Epithelial cell of prostate (primary cell): ENCODE measurements around the gene EHF.

Experiments used
- DNase-seq: peaks from one replicate; pipeline ENCODE4 v3.0.0-alpha.2; 2011; ENCODE audit warnings: low read depth, low spot score
- H3K27ac ChIP-seq: fragments of 450-650 bp; 2 replicates; pipeline ENCODE4 v1.5.1; 2017; ENCODE audit warnings: mild to moderate bottlenecking

The EHF gene

GRCh38 chr11:34641456-34641855 lies 20.6 kb downstream of the EHF start:
- peak overlapping the region; percentile 99 for H3K27ac ChIP-seq
- no peak for DNase-seq

DNA sequence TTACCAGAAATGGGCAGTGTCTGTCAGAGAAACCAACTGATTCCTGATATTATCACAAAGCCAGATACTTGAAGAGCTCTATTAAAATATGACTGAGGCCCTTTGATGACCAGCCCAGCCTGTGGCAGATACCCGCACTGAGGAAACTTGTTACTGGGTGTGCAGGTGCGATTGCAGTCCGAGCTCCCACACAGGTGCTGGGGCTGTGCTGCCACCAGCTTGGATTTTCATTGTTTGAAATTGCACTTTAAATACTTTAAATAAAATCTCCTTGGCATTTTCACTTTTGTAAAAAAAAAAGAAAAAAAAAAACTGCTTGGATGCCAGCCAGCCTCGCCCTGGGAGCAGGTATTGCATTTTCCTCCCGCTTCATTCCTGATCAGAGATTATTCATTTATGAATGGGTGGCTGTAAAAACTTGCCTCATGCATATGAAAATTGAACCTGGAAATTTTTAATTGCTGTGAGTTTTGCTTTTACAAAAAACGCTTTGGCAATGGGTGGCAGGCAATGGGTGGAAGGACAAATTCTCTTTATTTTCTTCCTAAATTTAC lies 21.2 kb downstream of the EHF start:
- peak overlapping the region; percentile 99 for H3K27ac ChIP-seq
- no peak for DNase-seq

DNA sequence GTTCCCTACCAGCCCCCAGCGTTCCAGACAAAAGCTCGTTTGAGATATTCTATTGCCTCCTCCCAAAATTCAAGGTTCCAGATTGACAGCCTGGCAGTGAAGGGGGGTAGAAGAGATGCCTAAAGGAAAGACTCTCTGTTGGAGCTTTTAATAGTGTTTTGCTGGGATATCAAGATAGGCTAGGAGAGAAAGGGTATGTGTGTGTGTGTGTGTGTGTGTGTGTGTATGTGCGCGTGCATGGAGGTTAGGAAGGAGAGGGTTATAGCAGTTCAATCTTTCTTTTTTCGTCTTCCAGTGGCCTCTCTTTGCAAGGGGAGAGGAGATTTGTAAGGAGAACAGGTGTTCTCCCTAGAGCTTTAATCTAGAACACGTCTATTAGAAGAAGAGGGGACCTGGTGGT lies 22.0 kb downstream of the EHF start:
- peak overlapping the region; percentile 99 for H3K27ac ChIP-seq
- no peak for DNase-seq

DNA sequence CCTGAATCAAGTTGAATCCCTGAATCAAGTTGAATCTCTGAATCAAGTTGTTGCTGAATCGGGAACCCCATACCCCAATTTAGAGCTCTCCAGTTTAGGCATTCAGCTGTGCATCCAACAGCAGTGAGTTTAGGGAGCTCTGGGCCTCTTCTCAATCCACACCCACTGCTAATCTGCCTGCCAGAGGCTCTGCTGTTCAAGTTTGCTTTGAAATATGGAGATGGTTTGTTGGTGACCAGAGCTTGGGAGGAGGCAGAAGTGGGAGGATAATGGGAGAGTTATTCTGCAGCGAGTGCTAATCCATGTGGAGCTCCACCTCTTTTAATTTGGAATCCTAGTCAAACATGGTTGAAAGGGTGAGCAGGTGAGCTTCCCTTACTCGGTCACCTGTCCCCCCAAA lies 22.4 kb downstream of the EHF start:
- DNase-seq: no peak
- peak overlapping the region; percentile 99 for H3K27ac ChIP-seq

GRCh38 chr11:34643846-34644245 lies 23.0 kb downstream of the EHF start:
- no peak for DNase-seq
- H3K27ac ChIP-seq: peak overlapping the region; percentile 99

DNA sequence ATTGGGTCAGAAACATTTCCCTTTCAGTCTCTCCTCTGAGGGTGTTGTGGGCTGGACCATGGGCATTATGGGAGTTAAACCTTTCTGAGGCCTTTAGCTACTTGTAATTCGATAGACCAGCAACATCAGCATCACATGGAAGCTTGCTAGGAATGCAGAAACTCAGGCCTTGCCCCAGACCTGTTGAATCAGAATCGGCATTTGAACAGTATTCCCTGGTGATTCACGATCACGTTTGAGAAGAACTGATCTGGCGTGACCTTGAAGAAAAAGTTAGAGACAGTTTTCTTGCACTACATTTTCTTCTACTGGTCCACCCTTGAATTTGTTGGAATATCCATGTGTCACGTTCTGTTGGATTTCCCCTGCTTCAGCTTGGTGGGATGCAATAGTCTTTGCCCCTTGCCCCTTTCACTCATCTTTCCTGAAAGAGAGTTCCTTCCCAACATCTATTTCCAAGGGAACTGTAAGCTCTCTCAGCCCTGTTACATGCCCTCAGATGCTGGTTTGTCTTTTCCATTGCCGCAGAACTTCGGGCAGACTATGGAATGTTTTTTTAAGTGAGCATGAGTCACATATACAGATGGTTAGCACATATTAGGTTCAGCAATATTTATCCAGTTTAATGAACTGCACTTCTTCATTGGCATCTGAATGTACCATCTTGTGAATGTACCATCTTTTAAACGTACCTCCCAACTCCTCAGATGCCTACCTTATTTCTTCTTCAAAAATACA lies 23.9 kb downstream of the EHF start:
- no peak for DNase-seq
- H3K27ac ChIP-seq: peak overlapping the region; percentile 99

GRCh38 chr11:34646431-34646830 lies 25.5 kb downstream of the EHF start:
- no peak for DNase-seq
- peak overlapping the region; percentile 99 for H3K27ac ChIP-seq

DNA sequence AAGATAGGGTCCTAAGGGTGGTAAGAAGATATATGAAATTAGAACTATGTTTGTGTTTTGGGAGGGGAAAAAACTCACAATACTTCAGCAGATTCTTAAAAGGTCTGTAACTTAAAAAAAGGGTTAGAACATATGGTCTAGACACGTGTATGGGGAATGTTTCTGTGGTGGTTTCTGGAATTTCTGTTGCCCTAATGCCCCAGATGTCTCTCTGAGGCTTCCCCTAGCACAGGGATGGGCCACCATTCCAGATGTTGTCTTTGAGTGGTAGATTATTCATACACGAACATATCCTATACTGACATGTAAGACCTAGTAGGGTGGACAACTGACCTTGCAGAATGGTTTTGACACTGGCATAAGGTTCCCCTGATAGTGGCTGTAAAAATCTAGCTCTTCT lies 26.2 kb downstream of the EHF start:
- DNase-seq: no peak
- peak overlapping the region; percentile 99 for H3K27ac ChIP-seq

GRCh38 chr11:34647532-34647931 lies 26.6 kb downstream of the EHF start:
- DNase-seq: no peak
- H3K27ac ChIP-seq: peak overlapping the region; percentile 99

- DNase-seq: no peak
- peak overlapping the region; percentile 99 for H3K27ac ChIP-seq
Observed at GRCh38 chr11:34648036-34648435, 27.1 kb downstream of the EHF start.

DNA sequence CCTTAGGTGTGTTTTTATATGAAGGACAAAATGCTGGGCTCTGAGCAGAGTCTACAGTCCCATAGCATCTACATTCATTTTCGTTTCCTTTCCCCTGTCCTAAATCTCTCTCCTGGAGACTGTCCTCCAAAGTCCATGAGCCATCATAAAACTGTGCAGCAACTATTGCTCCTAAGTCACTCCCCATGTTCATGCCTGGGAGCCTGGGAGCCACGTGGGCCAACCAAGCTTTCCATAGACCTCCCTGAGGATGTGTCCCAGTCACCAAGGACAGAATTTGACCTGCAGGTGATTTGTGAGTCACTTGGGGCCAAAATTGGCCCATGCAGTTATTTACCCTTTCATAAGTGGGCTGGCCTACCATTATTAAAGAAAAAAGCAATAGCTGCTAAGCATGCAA lies 28.7 kb downstream of the EHF start:
- H3K27ac ChIP-seq: peak overlapping the region; percentile 99

DNA sequence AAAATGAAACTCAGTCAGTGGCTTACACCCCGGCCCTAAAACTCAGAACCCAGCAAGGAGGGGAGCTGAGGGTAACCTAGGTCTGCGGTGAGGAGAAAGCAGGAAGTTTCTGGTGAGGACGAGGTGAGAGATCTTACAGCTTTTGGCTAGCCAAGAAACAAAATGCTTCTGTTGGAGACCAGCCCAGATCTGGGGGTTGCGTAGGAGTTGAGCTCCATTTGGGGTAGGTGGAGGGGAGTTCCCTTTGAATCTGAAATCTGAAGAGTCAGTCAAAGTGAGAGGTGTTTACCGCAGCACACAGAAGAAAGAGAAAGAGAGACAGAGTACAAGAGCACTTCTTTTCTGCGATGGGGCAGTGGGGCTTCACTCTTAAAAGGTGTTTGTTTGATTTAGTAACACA lies 29.6 kb downstream of the EHF start:
- peak overlapping the region; percentile 99 for H3K27ac ChIP-seq
- DNase-seq: no peak

More for the DNA sequence above, 28.7 kb downstream of the EHF start:
- DNase-seq: no peak

- peak overlapping the region; percentile 99 for H3K27ac ChIP-seq
- no peak for DNase-seq
Observed at GRCh38 chr11:34651551-34651950, 30.7 kb downstream of the EHF start.

GRCh38 chr11:34652191-34652973 lies 31.5 kb downstream of the EHF start:
- DNase-seq: no peak
- H3K27ac ChIP-seq: peak overlapping the region; percentile 99

DNA sequence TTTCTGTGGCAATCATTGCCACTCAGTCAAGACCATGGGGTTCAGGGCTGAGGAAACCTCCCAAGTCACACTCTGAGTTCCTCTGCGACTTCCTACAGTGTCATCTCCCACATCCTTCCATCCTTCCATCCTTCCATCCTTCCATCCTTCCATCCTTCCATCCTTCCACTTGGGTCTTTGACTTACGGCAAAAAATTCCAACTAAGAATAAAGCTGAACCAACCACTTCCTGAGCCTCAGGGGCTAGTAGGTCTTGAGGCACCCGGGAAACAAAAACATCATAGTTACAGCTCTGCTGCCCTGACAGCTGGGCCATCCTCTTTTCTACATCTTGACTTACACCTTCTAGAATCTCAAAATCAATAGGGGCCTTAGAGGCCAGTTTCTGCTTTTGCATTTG lies 32.1 kb downstream of the EHF start:
- peak overlapping the region; percentile 99 for H3K27ac ChIP-seq
- no peak for DNase-seq

DNA sequence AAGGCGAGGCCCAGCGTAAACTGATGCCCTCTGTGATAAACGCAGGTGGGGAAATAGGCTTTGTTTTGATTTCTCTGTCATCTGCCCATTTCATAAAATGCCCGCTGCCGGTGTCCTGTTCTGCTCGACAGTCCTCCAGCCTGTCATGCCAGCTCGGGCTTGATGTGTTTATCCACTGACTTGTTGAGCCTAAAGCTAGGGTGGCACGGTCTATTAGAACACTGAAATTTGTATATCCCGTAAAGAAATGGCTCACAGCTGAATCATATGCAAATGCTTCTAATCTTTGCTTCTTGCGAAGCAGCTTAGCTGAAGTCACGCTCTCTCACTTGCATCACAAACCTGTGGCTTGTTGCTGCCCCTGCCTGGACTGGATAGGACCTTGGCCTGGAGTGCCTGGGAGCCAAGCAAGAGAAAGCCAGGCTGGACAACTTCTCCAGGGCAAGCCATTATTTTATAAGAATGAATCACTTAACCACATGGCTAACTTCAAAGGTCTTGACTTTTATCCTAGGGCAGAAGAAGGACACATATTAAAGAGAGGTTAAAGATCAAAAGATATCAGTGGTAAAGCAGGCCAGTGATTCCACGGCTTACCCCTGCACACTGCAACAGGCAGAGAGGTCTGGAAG lies 33.1 kb downstream of the EHF start:
- H3K27ac ChIP-seq: peak overlapping the region; percentile 99
- peak; percentile 92 for DNase-seq

DNA sequence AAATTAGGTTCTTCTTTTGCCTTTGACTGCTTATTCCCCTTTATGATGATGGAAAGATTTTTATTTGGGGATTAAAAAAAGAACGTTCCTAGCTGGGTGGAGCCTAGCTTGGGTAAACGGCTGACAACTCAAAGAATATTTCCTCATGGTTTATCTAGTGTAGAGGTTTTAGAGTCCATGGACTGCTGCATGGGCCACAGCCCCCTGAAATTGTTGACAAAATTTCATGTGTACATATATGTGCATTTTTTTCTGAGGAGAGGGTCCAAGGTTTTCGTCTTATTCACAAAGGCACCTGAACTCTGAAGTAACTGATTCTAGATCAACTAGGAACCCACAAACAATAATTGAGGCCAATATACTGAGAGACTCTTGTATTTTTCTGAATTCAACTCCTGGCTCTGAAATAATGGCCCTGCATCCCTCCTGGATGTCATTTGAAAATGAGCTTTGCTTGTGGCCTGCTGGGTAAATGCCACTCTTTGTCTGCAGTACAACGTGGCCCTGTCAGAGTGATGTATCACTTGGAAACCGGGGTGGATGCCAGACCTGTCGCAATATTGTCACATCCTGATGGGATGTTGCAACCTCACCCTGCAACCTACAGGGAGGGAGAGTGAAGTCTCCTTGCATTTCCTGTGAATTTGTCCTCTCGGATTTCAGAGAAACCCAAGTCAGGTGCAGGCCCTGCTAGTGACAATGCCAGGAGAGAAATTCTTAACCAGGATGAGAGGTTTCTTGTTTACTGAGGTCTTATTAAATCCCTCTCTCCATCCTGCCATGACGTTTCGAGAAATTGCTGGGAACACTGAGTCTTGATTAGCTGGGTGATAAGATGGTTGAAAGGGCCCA lies 33.8 kb downstream of the EHF start:
- no peak for DNase-seq
- H3K27ac ChIP-seq: peak overlapping the region; percentile 99

DNA sequence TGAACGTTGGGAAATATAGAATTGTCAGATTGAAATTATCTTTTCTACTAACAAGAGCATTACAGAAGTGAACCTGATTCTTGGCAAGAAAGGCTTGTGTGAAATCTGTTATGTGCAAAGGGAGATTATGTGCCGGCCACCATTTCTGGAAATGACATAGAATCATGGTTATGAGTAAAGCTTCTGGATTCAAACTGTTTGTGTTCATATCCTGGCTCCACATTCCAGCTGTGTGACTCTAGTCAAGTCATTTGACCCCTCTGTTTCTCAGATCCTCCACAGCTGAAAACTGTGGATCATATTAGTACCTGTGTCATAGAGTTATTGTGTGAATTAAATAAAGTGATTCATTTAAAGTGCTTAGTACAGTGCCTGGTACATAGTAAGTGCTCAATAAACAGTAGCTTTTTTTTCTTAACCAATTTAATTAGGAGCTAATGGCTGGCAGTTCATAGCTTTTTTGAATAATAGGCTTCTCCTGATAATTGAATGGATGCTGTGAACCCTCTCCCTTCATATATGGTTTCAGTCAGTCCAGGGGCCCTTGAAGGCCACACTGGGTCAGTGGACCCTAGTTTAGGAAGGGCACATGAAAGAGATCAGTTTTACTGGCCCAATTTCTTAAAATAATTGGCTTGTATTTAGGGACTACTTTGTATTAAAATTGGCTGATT lies 34.6 kb downstream of the EHF start:
- no peak for DNase-seq
- H3K27ac ChIP-seq: peak overlapping the region; percentile 99

DNA sequence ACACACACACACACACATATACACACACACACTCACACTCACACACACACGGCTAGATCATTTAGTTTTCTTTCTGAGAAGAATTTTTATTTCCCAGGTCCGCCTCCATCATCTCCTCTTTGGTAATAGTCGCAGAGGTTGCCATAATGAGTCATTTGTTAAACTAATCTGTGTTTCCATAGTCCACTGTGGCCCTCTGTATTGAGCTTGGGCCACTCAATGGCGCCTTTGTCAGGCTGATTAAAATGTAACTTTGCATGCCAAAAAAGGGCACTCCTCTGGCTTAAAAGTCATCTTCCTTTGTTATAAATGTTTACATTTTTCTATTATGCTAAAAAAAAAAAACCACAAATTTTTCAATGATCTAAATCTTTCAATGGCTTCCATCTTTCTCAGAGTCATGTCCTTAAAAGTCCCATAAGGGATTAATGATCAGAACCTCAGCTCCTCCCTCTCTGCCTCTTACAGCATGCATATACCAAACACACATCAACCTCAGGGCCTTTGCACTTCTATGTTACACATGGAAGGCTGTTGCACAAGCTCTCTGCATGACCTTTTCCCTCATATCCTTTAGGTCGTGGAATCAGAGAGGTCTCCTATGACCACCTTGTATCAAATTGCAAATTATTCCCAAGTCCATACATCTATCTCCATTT lies 35.3 kb downstream of the EHF start:
- DNase-seq: no peak
- peak overlapping the region; percentile 99 for H3K27ac ChIP-seq
